Osteoblast (primary cell): ENCODE measurements around the gene SHB. TPM values are rescaled to one million over a fixed set of nuclear protein-coding genes. Genes with fewer than 3 reads are reported as not detected.
A peak's percentile ranks its signal among the peaks of the same experiment; 100 is the strongest.

Experiments
- DNase-seq: peaks from one replicate; pipeline ENCODE4 v3.0.0; 2011; ENCODE audit warnings: low spot score, mixed read lengths; ENCODE audit not compliant: insufficient read length; ENCODE audit errors: missing footprints
- H2AFZ ChIP-seq: 2 replicates; pipeline ENCODE4 v1.6.0; 2011; ENCODE audit warnings: mild to moderate bottlenecking, low read length
- H3K27ac ChIP-seq: 2 replicates; pipeline ENCODE4 v1.5.1; 2011; ENCODE audit warnings: mild to moderate bottlenecking, low read depth, low read length, moderate library complexity
- H3K27me3 ChIP-seq: 2 replicates; pipeline ENCODE4 v1.6.0; 2012; ENCODE audit warnings: mild to moderate bottlenecking, control low read depth, inconsistent platforms, low read length, moderate library complexity; ENCODE audit not compliant: insufficient read depth
- H3K36me3 ChIP-seq: 2 replicates; pipeline ENCODE4 v1.5.1; 2011; ENCODE audit warnings: mild to moderate bottlenecking, low read length, control low read depth, moderate library complexity; ENCODE audit not compliant: insufficient read depth
- H3K4me1 ChIP-seq: 2 replicates; pipeline ENCODE4 v1.5.1; 2011; ENCODE audit warnings: mild to moderate bottlenecking, low read length, control low read depth, moderate library complexity; ENCODE audit not compliant: insufficient read depth
- H3K4me2 ChIP-seq: 2 replicates; pipeline ENCODE4 v1.6.0; 2011; ENCODE audit warnings: mild to moderate bottlenecking, low read length; ENCODE audit not compliant: insufficient read depth
- H3K4me3 ChIP-seq: fragments of 200-600 bp; sonication (generic); 3 replicates; pipeline ENCODE4 v1.5.1; 2012; ENCODE audit warnings: mild to moderate bottlenecking, low read length, inconsistent platforms; ENCODE audit not compliant: insufficient read depth
- H3K79me2 ChIP-seq: 2 replicates; pipeline ENCODE4 v1.6.0; 2012; ENCODE audit warnings: mild to moderate bottlenecking, low read length, control low read depth, inconsistent platforms; ENCODE audit not compliant: insufficient read depth
- H3K9me3 ChIP-seq: 2 replicates; pipeline ENCODE4 v1.5.1; 2011; ENCODE audit warnings: low read depth, low read length, control low read depth
- H4K20me1 ChIP-seq: 2 replicates; pipeline ENCODE4 v1.6.0; 2012; ENCODE audit warnings: mild to moderate bottlenecking, low read length, control low read depth; ENCODE audit not compliant: insufficient read depth
- CTCF ChIP-seq: IDR thresholded peaks from 2 replicates; pipeline ENCODE4 v1.5.1; 2011; ENCODE audit warnings: mild to moderate bottlenecking, low read depth, low read length, moderate library complexity; ENCODE audit errors: extremely low read depth
- total RNA-seq: library from RNA; depleted of rRNA; stranded (reverse); fragments of >200 nt; gene quantifications from 2 replicates; pipeline ENCODE4 v1.2.3, GENCODE V29; 2012

The SHB gene
- total RNA-seq, 1 donor = 9.4 TPM

- Histone ChIP-seq H3K27ac (no peak overlapping the region), H3K4me3 (no peak overlapping the region), H3K27me3 (no peaks in the 10 kb centered on the region), H4K20me1 (peaks cover 27% of the 10 kb centered on the region), H2AFZ (no peak overlapping the region), H3K4me2 (no peak overlapping the region), H3K79me2 (peaks cover 23% of the 10 kb centered on the region), H3K4me1 (peaks cover 14% of the 10 kb centered on the region), H3K36me3 (no peaks in the 10 kb centered on the region), H3K9me3 (no peaks in the 10 kb centered on the region)
- no peak for DNase-seq
- no peak for TF ChIP-seq CTCF
These were observed 142.3 kb downstream of the SHB start for GRCh38 chr9:37926737-37927118.

- H3K4me2 ChIP-seq = no peak overlapping the region
- peaks cover 14% of the 10 kb centered on the region for H3K4me1 ChIP-seq
- H3K79me2 ChIP-seq = peaks cover 23% of the 10 kb centered on the region
- no peak overlapping the region for H3K27ac ChIP-seq
- no peaks in the 10 kb centered on the region for H3K9me3 ChIP-seq
- H3K4me3 ChIP-seq = no peak overlapping the region
- H2AFZ ChIP-seq = no peak overlapping the region
- no peaks in the 10 kb centered on the region for H3K27me3 ChIP-seq
- DNase-seq = peak; percentile 88
- no peak for TF ChIP-seq CTCF
- H3K36me3 ChIP-seq = no peaks in the 10 kb centered on the region
- H4K20me1 ChIP-seq = peaks cover 27% of the 10 kb centered on the region
These were observed 143.0 kb downstream of the SHB start for GRCh38 chr9:37925786-37926736.

GRCh38 chr9:37925006-37925405 is 144.0 kb downstream of the SHB start:
- H3K4me2 ChIP-seq = no peak overlapping the region
- DNase-seq = peak; percentile 49
- no peak overlapping the region for H2AFZ ChIP-seq
- peaks cover 27% of the 10 kb centered on the region for H4K20me1 ChIP-seq
- H3K36me3 ChIP-seq = no peaks in the 10 kb centered on the region
- peaks cover 14% of the 10 kb centered on the region for H3K4me1 ChIP-seq
- peaks cover 23% of the 10 kb centered on the region for H3K79me2 ChIP-seq
- no peak overlapping the region for H3K4me3 ChIP-seq
- H3K9me3 ChIP-seq = no peaks in the 10 kb centered on the region
- TF ChIP-seq CTCF = no peak
- H3K27ac ChIP-seq = no peak overlapping the region
- H3K27me3 ChIP-seq = no peaks in the 10 kb centered on the region

- no peaks in the 10 kb centered on the region for H3K27me3 ChIP-seq
- no peak overlapping the region for H3K4me3 ChIP-seq
- H3K27ac ChIP-seq = no peak overlapping the region
- no peaks in the 10 kb centered on the region for H3K9me3 ChIP-seq
- peaks cover 23% of the 10 kb centered on the region for H3K79me2 ChIP-seq
- H3K36me3 ChIP-seq = peaks cover 4% of the 10 kb centered on the region
- no peak for TF ChIP-seq CTCF
- no peak overlapping the region for H3K4me2 ChIP-seq
- peak; percentile 17 for DNase-seq
- H3K4me1 ChIP-seq = peaks cover 9% of the 10 kb centered on the region
- H4K20me1 ChIP-seq = peaks cover 27% of the 10 kb centered on the region
- H2AFZ ChIP-seq = no peak overlapping the region
These were observed 144.5 kb downstream of the SHB start for GRCh38 chr9:37924538-37924937.
